Stimulated activated naive CD8-positive, alpha-beta T cell treated with anti-CD3 and anti-CD28 coated beads, Interleukin-15, amount 100 ng/mL, for 72 hours (primary cell): ENCODE results near the gene RARA.

ENCODE experiments used
- ATAC-seq: fragments of 150-1000 bp; cut with Tn5 transposase; 2 replicates; pipeline ENCODE4 v1.10.0; 2021; ENCODE audit warnings: mild to moderate bottlenecking, moderate library complexity
- DNase-seq, 2 donors: peaks; one replicate each; pipeline ENCODE4 v3.0.0; 2021 to 2022
- H3K27ac Mint-ChIP-seq, 2 donors: one replicate each; pipeline ENCODE4 v1.8.0; 2022; ENCODE audit warnings: mild to moderate bottlenecking in 2 of 2, mixed read lengths in 2 of 2, moderate library complexity in 2 of 2
- H3K27me3 Mint-ChIP-seq: one replicate; pipeline ENCODE4 v1.8.0; 2022; ENCODE audit warnings: mixed read lengths
- H3K4me1 Mint-ChIP-seq: one replicate; pipeline ENCODE4 v1.8.0; 2022; ENCODE audit warnings: mild to moderate bottlenecking, mixed read lengths
- H3K4me3 Mint-ChIP-seq, 2 donors: one replicate each; pipeline ENCODE4 v1.8.0; 2022; ENCODE audit warnings: mild to moderate bottlenecking in 2 of 2, mixed read lengths in 2 of 2, moderate library complexity in 1 of 2
- H3K9me3 Mint-ChIP-seq, 2 donors: one replicate each; pipeline ENCODE4 v1.8.0; 2022; ENCODE audit warnings: mixed read lengths in 2 of 2

The RARA gene

DNA sequence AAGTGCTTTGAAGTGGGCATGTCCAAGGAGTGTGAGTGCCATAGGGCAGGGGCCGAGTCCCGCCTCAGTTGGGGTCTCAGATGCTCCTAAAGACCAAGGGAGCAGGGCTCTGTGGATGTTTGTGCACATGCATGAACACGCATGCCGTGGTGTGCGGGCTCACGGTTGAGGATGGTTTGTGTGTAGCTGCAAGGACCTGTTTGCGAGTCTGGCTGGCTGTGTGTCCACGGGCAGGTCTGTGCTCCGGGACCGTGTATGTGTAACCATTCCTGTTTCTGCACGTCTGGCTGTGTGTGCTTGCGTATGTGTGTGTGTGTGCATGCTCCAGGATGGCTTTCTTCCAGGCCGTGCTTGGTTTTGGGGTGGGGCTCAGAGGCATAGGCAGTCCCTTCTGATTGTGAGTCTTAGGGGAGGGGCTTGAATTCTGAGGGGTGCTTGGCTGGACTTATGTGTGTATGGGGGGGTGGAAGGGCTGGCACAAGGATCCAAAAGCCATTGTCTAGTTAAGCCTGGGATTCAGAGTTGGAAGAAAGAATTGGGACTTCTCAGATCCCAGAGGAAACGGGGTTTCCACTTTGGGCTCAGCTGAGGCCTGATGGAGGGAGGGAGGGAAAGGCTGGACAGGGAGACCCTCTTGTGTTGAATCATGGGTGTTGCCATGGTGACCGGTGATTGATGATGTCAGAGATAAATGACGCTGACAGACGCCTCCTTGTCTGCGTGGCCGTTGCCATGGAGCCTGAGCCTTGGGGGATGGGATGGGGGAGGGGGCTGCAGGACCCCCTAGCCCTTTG lies 41.1 kb downstream of the RARA start:
- no peak overlapping the region for H3K4me3 Mint-ChIP-seq
- H3K4me1 Mint-ChIP-seq = peaks cover 91% of the 10 kb centered on the region
- peak overlapping the region in 1 of 2 donors; percentile 69 for H3K27ac Mint-ChIP-seq

DNA sequence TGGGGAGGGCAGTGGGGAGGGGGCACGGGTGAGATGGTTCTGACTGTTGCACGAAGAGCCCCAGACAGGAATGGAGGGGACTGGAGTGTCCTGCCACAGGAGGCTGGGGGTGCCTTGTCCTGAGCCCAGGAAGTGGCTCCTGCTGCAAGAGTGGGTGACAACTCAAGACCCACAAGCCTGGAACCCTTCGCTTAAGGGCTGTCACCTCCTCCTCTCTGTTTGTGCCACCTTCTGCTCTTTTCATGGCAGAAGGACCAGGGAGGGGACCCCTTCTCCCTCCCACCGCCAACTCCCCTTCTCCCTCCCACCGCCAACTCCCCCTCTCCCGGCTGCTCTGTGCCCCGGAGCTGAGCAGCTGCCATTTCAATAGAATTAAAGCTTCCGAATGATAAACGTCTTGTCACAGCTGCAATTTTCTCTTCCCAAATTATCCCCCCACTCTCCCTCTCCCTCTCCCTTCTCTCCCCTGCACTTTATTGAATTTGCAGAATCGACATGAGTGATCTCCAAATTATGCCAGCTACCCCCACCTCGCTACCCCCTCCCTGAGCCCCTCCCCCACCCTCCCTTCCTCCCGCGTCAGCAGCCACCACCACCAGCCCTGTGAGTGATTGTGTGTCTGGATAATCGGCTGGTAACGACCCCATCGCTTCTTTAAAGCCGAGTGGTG lies 41.8 kb downstream of the RARA start:
- no peak overlapping the region for H3K27ac Mint-ChIP-seq
- ATAC-seq (no peak), DNase-seq (no peak)
- H3K9me3 Mint-ChIP-seq = no peaks in the 10 kb centered on the region
- peaks cover 89% of the 10 kb centered on the region for H3K4me1 Mint-ChIP-seq
- H3K4me3 Mint-ChIP-seq = no peak overlapping the region
- H3K27me3 Mint-ChIP-seq = no peaks in the 10 kb centered on the region

More for the DNA sequence above, 41.1 kb downstream of the RARA start:
- Mint-ChIP-seq H3K9me3 (no peaks in the 10 kb centered on the region), H3K27me3 (no peaks in the 10 kb centered on the region)
- DNase-seq (no peak), ATAC-seq (no peak)

DNA sequence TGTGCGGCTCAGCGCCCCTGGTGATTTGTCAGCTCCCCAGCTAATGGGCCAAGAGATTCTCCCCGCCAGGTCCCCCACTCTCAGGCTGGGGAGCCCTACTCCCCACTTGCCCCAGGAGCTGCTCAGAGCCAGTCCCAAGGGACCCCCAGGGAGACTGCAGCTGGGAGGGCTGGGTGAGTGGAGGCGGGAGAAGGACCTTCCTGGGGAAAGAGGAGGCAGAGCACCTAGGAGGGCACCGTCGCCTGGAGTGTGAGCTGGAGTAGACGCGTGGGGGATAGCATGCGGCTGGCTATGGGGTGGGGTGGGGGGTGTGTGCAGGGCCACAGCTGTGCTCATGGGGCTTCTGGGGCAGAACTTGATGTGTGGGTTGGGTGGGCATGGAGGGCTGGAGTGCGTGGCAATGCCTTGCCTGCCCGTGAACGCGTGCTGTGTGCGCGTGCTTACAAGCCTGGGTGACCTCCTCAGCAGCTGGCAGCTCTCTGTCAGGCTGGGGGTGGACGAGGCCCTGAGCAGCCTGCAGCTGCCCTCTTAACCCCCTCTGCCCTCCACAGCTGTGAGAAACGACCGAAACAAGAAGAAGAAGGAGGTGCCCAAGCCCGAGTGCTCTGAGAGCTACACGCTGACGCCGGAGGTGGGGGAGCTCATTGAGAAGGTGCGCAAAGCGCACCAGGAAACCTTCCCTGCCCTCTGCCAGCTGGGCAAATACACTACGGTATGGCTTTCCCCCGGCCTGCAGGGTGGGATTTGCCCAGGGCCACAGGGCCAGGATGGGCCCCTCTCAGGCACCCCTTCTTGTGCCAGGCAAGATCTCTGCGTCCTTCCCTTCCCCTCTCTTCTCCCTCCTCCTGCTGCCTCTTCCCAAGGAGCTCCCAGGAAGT lies 42.6 kb downstream of the RARA start:
- Mint-ChIP-seq H3K27ac (peak overlapping the region; percentile 37 to 61), H3K4me3 (no peak overlapping the region), H3K27me3 (no peaks in the 10 kb centered on the region)

DNA sequence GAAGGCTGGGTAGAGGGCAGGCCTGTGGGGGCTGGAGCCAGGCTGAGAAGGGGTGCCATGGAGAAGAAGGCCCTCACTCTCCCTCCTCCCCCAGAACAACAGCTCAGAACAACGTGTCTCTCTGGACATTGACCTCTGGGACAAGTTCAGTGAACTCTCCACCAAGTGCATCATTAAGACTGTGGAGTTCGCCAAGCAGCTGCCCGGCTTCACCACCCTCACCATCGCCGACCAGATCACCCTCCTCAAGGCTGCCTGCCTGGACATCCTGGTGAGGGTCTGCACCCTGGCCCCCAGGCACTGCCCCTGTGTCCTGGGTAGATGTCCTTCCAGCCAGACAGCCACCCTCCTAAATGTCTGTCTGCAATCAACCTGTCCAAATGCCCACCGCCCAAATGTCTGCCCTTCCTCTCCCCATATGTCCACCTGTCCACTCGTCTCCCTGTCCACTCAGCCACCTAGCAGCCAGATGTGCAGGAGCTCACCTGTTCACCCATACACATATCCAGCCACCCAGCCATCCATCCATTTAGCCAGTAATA lies 43.3 kb downstream of the RARA start:
- Mint-ChIP-seq H3K27ac (peak overlapping the region; percentile 3 to 48), H3K27me3 (no peaks in the 10 kb centered on the region), H3K4me1 (peaks cover 75% of the 10 kb centered on the region), H3K9me3 (no peaks in the 10 kb centered on the region), H3K4me3 (no peak overlapping the region)
- no peak for ATAC-seq
- DNase-seq = no peak

More for the DNA sequence above, 42.6 kb downstream of the RARA start:
- DNase-seq = no peak
- no peak for ATAC-seq
- H3K4me1 Mint-ChIP-seq = peaks cover 82% of the 10 kb centered on the region
- no peaks in the 10 kb centered on the region for H3K9me3 Mint-ChIP-seq

DNA sequence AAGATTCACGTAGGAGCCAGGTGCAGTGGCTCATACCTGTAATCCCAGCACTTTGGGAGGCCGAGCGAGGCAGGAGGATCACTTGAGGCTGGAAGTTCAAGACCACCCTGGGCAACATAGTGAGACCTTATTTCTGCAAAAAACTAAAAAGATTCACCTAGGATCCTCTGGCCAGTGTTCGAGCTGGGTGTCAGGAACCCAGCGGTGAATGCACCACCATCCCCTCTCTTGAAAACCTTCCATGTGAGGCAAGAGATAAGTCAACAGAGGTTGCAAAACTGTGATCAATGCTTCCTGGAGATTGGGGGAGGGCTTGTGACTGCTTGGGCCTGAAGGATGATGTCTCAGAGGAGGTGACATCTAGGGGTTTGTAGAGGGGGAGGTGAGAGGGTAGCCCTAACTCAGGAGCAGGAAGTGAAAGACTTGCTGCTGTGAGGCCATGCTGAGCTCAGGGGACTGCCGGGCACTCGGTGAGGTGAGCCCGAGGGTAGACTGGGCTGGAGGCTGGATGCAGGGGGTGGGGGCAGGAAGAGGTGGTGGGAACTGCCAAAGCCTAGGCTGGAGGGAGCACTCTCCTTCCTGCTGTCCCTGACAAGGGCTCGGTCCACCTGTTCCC lies 43.9 kb downstream of the RARA start:
- peak; percentile 48 for ATAC-seq
- Mint-ChIP-seq H3K4me3 (no peak overlapping the region), H3K4me1 (peaks cover 74% of the 10 kb centered on the region), H3K27me3 (no peaks in the 10 kb centered on the region), H3K9me3 (no peaks in the 10 kb centered on the region), H3K27ac (peak overlapping the region in 1 of 2 donors; percentile 48)
- no peak for DNase-seq

DNA sequence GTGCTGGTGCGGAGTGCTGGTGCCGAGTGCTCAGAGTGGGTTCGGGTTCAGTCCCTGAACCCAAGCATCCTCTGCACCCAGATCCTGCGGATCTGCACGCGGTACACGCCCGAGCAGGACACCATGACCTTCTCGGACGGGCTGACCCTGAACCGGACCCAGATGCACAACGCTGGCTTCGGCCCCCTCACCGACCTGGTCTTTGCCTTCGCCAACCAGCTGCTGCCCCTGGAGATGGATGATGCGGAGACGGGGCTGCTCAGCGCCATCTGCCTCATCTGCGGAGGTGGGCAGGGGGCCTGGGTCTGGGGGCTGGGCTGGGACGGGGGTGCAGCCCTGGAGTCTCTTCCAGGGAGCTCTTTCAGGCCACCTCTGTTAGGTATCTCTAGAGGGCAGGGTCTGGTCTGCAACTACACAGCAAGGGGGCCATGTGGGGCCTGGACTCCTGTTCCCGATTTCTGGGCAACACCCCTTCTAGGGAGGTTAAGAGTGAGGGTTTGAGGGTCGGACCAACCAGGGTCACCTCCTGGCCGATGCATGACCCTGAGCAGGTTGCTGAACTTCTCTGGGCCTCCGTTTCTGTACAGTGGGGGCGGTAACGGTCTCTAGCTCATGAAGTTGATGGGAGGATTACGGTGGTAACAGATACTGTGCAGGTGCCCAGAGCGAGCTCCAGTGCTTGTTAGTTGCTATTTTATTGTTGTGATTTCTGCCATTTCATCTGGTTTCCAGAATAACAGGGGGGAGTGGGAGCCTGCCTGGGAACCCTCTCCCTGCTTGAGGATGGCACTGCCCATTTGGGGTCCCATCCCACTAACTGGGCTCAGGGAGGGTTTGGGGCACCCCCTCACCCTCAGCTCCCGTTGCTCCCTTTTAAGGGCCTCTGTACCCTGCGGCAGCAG lies 45.5 kb downstream of the RARA start:
- ATAC-seq = no peak
- no peak for DNase-seq
- H3K4me1 Mint-ChIP-seq = peaks cover 72% of the 10 kb centered on the region
- no peaks in the 10 kb centered on the region for H3K9me3 Mint-ChIP-seq
- peak overlapping the region in 1 of 2 donors; percentile 34 for H3K27ac Mint-ChIP-seq
- no peak overlapping the region for H3K4me3 Mint-ChIP-seq
- no peaks in the 10 kb centered on the region for H3K27me3 Mint-ChIP-seq

DNA sequence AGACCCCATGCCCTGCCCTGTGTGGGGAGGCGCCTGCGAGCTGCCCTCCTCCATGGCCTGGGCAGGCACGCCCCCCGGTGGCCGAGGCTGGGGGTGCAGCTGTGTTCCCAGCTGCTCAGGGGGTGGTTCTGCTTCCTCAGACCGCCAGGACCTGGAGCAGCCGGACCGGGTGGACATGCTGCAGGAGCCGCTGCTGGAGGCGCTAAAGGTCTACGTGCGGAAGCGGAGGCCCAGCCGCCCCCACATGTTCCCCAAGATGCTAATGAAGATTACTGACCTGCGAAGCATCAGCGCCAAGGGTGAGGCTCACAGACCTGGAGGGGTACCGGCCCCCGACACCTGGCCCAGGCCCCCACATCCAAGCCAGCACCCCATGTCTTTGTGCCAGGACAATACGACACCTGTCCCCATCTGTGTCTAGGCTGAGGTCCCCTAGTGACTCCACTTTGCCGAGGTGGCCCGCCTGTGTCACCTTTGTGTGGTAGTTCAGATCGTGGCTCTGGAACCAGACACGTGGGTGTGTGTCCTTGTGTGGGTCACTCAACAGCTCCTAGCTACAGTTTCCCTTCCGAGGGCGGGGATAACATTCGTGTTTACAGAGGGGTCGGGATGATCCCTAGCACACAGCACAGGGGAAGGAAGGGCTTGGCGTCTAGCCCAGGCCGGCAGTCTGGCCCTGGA lies 46.3 kb downstream of the RARA start:
- H3K9me3 Mint-ChIP-seq = no peaks in the 10 kb centered on the region
- H3K4me1 Mint-ChIP-seq = peaks cover 64% of the 10 kb centered on the region
- H3K27me3 Mint-ChIP-seq = peaks cover 6% of the 10 kb centered on the region
- H3K27ac Mint-ChIP-seq = peak overlapping the region in 1 of 2 donors; percentile 74
- no peak overlapping the region for H3K4me3 Mint-ChIP-seq
- ATAC-seq (peak; percentile 75), DNase-seq (peak; percentile 81 to 83)

DNA sequence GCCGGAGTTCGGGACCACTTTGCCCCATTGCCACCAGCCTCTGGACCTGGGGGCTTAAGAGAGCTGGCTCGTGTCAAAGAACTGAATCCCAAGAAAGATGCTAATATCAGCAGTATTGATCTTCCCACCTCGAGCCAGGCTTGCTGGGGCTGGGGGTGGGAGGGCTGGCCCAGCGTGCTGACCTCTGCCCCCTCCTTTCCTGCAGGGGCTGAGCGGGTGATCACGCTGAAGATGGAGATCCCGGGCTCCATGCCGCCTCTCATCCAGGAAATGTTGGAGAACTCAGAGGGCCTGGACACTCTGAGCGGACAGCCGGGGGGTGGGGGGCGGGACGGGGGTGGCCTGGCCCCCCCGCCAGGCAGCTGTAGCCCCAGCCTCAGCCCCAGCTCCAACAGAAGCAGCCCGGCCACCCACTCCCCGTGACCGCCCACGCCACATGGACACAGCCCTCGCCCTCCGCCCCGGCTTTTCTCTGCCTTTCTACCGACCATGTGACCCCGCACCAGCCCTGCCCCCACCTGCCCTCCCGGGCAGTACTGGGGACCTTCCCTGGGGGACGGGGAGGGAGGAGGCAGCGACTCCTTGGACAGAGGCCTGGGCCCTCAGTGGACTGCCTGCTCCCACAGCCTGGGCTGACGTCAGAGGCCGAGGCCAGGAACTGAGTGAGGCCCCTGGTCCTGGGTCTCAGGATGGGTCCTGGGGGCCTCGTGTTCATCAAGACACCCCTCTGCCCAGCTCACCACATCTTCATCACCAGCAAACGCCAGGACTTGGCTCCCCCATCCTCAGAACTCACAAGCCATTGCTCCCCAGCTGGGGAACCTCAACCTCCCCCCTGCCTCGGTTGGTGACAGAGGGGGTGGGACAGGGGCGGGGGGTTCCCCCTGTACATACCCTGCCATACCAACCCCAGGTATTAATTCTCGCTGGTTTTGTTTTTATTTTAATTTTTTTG lies 47.1 kb downstream of the RARA start:
- Mint-ChIP-seq H3K4me3 (no peak overlapping the region), H3K4me1 (peaks cover 66% of the 10 kb centered on the region), H3K9me3 (no peaks in the 10 kb centered on the region), H3K27ac (no peak overlapping the region), H3K27me3 (peaks cover 14% of the 10 kb centered on the region)
- DNase-seq = no peak
- peak; percentile 14 for ATAC-seq

DNA sequence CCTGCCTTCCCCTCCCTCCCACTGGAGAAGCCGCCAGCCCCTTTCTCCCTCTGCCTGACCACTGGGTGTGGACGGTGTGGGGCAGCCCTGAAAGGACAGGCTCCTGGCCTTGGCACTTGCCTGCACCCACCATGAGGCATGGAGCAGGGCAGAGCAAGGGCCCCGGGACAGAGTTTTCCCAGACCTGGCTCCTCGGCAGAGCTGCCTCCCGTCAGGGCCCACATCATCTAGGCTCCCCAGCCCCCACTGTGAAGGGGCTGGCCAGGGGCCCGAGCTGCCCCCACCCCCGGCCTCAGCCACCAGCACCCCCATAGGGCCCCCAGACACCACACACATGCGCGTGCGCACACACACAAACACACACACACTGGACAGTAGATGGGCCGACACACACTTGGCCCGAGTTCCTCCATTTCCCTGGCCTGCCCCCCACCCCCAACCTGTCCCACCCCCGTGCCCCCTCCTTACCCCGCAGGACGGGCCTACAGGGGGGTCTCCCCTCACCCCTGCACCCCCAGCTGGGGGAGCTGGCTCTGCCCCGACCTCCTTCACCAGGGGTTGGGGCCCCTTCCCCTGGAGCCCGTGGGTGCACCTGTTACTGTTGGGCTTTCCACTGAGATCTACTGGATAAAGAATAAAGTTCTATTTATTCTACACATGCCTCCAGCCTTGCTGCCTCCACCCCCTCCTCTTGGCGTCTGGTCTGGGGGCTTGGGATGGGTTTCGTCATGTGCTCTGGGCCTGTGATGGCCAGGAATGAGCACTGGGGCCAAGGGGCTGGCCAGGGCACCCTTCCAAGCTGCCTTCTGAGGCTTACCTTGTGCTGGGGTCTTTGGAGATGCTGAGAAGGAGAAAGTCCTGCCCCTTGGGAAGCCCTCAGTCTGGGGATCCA lies 48.3 kb downstream of the RARA start:
- ATAC-seq (peak; percentile 10), DNase-seq (no peak)
- no peaks in the 10 kb centered on the region for H3K9me3 Mint-ChIP-seq
- peaks cover 26% of the 10 kb centered on the region for H3K27me3 Mint-ChIP-seq
- H3K4me1 Mint-ChIP-seq = peaks cover 66% of the 10 kb centered on the region
- no peak overlapping the region for H3K4me3 Mint-ChIP-seq
- H3K27ac Mint-ChIP-seq = peak overlapping the region; percentile 57 to 92

DNA sequence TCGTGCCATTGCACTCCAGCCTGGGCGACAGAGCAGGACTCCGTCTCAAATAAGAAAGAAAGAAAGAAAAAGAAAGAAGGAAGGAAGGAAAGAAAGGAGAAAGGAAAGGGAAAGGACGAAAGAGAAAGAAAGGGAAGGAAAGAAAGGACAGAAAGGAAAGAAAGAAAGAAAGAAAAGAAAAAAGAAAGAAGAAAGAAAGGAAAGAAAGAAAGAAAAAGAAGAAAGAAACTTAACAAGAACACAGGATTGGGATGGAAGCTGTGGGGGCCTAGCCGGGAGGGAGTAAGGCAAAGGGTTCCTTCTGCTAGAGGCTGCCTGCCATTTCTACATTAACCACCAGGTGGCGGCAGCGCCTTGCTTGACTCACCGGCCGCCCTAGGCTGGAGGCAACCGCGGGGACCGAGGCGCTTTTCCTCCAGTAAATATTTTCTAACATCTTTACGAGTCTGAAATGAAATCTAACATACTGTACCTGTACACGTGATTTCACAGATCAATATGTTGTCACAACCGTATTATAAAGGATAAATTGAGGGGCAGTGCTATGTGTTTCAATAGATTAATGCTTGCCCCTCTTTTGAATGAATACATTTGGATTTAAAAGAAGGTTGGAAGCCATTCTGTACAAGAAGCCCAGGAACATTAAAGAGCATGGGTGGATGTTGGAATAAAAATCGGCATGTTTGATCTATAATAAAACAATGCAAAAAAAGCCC lies 49.5 kb downstream of the RARA start:
- no peaks in the 10 kb centered on the region for H3K9me3 Mint-ChIP-seq
- H3K4me3 Mint-ChIP-seq = peak overlapping the region in 1 of 2 donors; percentile 16
- DNase-seq (peak; percentile 84 to 86), ATAC-seq (peak; percentile 44)
- peaks cover 63% of the 10 kb centered on the region for H3K4me1 Mint-ChIP-seq
- H3K27me3 Mint-ChIP-seq = peaks cover 32% of the 10 kb centered on the region
- H3K27ac Mint-ChIP-seq = peak overlapping the region; percentile 6 to 83

DNA sequence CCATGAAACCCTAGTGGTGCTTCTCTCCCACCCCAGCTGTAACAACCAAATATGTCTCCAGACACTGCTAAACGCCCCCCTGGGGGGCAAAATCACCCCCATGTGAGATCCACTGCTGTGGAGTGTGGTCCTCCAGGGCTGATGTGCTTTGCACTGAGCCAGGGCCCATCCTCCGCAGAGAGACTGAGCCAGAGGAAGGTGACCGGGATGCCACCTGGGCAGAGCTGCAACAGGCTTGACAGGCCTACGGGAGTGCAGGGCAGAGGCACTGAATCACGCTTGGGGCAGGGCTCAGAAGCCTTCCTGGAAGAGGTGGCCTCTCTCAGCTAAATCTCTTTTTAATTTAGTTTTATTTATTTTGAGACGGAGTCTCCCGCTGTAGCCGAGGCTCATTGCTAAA lies 51.1 kb downstream of the RARA start:
- H3K27me3 Mint-ChIP-seq = peaks cover 44% of the 10 kb centered on the region
- H3K4me1 Mint-ChIP-seq = peaks cover 64% of the 10 kb centered on the region
- no peak overlapping the region for H3K4me3 Mint-ChIP-seq
- H3K9me3 Mint-ChIP-seq = no peaks in the 10 kb centered on the region
- no peak for DNase-seq
- no peak overlapping the region for H3K27ac Mint-ChIP-seq
- ATAC-seq = no peak
